GM12891 (cell line): ENCODE data around the gene GNB3.

Experiments used
- POLR2A ChIP-seq: IDR thresholded peaks from 2 replicates; pipeline ENCODE4 v1.6.1; 2011; ENCODE audit warnings: low read depth, low read length, control low read depth
- POLR2AphosphoS5 ChIP-seq: IDR thresholded peaks from 2 replicates; pipeline ENCODE4 v1.6.1; 2011; ENCODE audit warnings: low read depth, low read length, control low read depth
- TAF1 ChIP-seq: IDR thresholded peaks from 2 replicates; pipeline ENCODE4 v1.6.1; 2011; ENCODE audit warnings: low read depth, low read length, control low read depth

DNA sequence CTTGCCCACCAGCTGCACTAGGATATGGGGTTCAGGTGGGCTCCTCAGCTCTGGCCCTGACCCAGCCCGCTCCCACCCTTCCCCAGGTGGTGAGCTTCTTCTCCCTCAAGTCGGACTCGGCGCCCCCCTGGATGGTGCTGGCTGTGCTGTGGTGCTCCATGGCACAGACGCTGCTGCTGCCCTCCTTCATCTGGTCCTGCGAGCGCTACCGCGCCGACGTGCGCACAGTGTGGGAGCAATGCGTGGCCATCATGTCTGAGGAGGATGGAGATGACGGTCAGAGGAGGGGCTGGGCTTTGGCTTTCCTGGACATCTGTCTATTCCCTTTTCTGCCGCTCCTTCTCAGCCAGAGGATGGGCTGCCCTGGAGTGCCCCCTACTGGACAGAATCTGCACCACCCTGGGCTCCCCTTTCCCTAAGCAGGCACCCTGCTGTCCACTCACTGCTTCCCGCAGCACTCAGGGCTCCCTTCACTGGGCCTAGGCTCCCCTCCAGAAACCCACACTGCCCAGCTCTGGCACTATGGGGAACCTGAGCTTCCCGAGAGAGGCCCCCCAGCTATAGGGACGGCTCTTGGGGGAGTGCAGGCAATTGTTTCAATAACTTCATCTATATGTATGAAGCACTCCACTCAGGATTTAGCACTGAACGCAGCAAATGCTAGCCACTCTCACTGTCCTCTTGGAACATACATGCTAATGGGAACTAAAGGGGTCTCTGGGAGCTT, 15.2 kb upstream of the GNB3 start:
- TF ChIP-seq POLR2AphosphoS5 (no peak), POLR2A (no peak), TAF1 (no peak)
